Right lobe of liver (tissue), 6 donors: ENCODE data around the gene TPM4. TPM values are rescaled to one million over a fixed set of nuclear protein-coding genes. Genes with fewer than 3 reads are reported as not detected.

ENCODE experiments used
- ATAC-seq, 4 donors: fragments of 200-7000 bp; cut with Tn5 transposase; one replicate each; pipeline ENCODE4 v1.9.1; 2020; ENCODE audit warnings: mild to moderate bottlenecking in 4 of 4, moderate library complexity in 4 of 4
- DNase-seq, 3 donors: peaks; one replicate each; pipeline ENCODE4 v3.0.0-alpha.2; 2020
- H3K27ac ChIP-seq, 3 donors: fragments of 200-600 bp; one replicate each; pipeline ENCODE4 v1.8.0; 2022
- H3K27me3 ChIP-seq, 2 donors: fragments of 200-600 bp; one replicate each; pipeline ENCODE4 v1.8.0; 2022
- H3K36me3 ChIP-seq, 4 donors: fragments of 200-600 bp; sonication (generic) in 1 of 4; one replicate each; pipeline versions ENCODE4 v1.5.1 to v1.8.0; 2017 to 2022; ENCODE audit warnings: control low read depth in 1 of 4
- H3K4me1 ChIP-seq, 4 donors: fragments of 200-600 bp; sonication (generic) in 1 of 4; one replicate each; pipeline versions ENCODE4 v1.5.1 to v1.8.0; 2017 to 2022; ENCODE audit warnings: control low read depth in 1 of 4
- H3K4me3 ChIP-seq, 3 donors: fragments of 200-600 bp; one replicate each; pipeline ENCODE4 v1.8.0; 2022
- H3K9me3 ChIP-seq, 4 donors: fragments of 200-600 bp; sonication (generic) in 1 of 4; one replicate each; pipeline versions ENCODE4 v1.5.1 to v1.8.0; 2017 to 2022; ENCODE audit warnings: control low read depth in 1 of 4
- CTCF ChIP-seq, 4 donors: fragments of 200-600 bp in 3 of 4; fragments of 450-650 bp in 1 of 4; IDR thresholded peaks; one replicate each; pipeline versions ENCODE4 v1.5.1 to v1.8.0; 2016 to 2022; ENCODE audit warnings: antibody characterized with exemption in 4 of 4, mild to moderate bottlenecking in 2 of 4
- POLR2A ChIP-seq: fragments of 450-650 bp; IDR thresholded peaks from one replicate; pipeline ENCODE4 v1.6.1; 2017; ENCODE audit warnings: antibody characterized with exemption, mild to moderate bottlenecking
- WGBS: methylation state at CpG from one replicate; pipeline ENCODE4 v1.1.6; 2018; ENCODE audit warnings: low coverage, low lambda C conversion rate; ENCODE audit not compliant: insufficient coverage; ENCODE audit errors: missing lambda C conversion rate; 5-methylcytosine and 5-hydroxymethylcytosine counted together
- intact Hi-C, 2 donors: fragments of 100-400 bp; cut with DNase I; formaldehyde crosslinking; loops; one replicate each; pipeline versions ENCODE4 v1.11.2 to v1.14.1; 2022
- total RNA-seq, 6 experiments: library from RNA; depleted of rRNA in 2 of 6; stranded (reverse); fragments of >200 nt in 2 of 6; fragmentation: NEBNext Ultra II Directional in 3 of 6; extraction: Animal tissue kit (Norgen Biotek cat#: 25700) in 3 of 6; gene quantifications; one replicate each; pipeline versions ENCODE4 v1.1.0 to v1.2.4, GENCODE V29; 2016 to 2023
- donor health status: DM: no; HTN: yes; CAD: no.
- donor health status: DM: no; HTN: no; CAD: no.
- donor health status: DM: no; HTN: no; CAD: no.
- donor health status: DM: no; HTN: yes; CAD: no.
- donor health status: DM: no; HTN: yes; CAD: no.

TPM4 gene
- total RNA-seq, 6 experiments from 2014 or later: 13.7 to 90.2 (median 45.6) TPM

- no peaks in the 10 kb centered on the region for H3K36me3 ChIP-seq
- no CpG with 5 or more reads among the region's 18 CpGs for whole genome bisulfite sequencing
- no peak overlapping the region for H3K4me3 ChIP-seq
- no peaks in the 10 kb centered on the region for H3K27me3 ChIP-seq
- H3K27ac ChIP-seq: no peak overlapping the region
- H3K9me3 ChIP-seq: no peaks in the 10 kb centered on the region
- ATAC-seq (no peak), DNase-seq (no peak)
- intact Hi-C loops: loop anchor here in 1 of 2 donors (10.0 kb wide), 1 partner anchor 136 kb away; the partner anchor contains the start of gene CIB3
- TF ChIP-seq CTCF (IDR thresholded peaks at IDR 0.05) (no peak), POLR2A (no peak)
- peaks cover 0 to 7% (median 0%) of the 10 kb centered on the region in 4 donors for H3K4me1 ChIP-seq
Observed at GRCh38 chr19:16039081-16039480, 37.2 kb upstream of the TPM4 start.

- ATAC-seq (no peak), DNase-seq (no peak)
- H3K36me3 ChIP-seq: no peaks in the 10 kb centered on the region
- H3K9me3 ChIP-seq: no peaks in the 10 kb centered on the region
- no CpG with 5 or more reads among the region's 5 CpGs for WGBS
- no peak overlapping the region for H3K4me3 ChIP-seq
- peaks cover 0 to 7% (median 0%) of the 10 kb centered on the region in 4 donors for H3K4me1 ChIP-seq
- TF ChIP-seq POLR2A (no peak), CTCF (IDR thresholded peaks at IDR 0.05) (no peak)
- intact Hi-C loops: loop anchor here in 1 of 2 donors (10.0 kb wide), 1 partner anchor 135 kb away; the partner anchor contains the start of gene CIB3
- no peaks in the 10 kb centered on the region for H3K27me3 ChIP-seq
- H3K27ac ChIP-seq: no peak overlapping the region
Observed at GRCh38 chr19:16039545-16039944, 36.8 kb upstream of the TPM4 start.

GRCh38 chr19:16040642-16041041, 35.7 kb upstream of the TPM4 start:
- no peak for TF ChIP-seq POLR2A
- no peak for TF ChIP-seq CTCF (IDR thresholded peaks at IDR 0.05)
- whole genome bisulfite sequencing: 33% methylated on average over 6 of the region's 6 CpGs
- H3K36me3 ChIP-seq: no peaks in the 10 kb centered on the region
- H3K4me1 ChIP-seq: peaks cover 0 to 15% (median 3%) of the 10 kb centered on the region in 4 donors
- H3K27me3 ChIP-seq: no peaks in the 10 kb centered on the region
- H3K27ac ChIP-seq: no peak overlapping the region
- DNase-seq (no peak), ATAC-seq (peak in 1 of 4 donors; percentile 43)
- H3K9me3 ChIP-seq: no peaks in the 10 kb centered on the region
- no peak overlapping the region for H3K4me3 ChIP-seq
- intact Hi-C loops: loop anchor here in 1 of 2 donors (5.0 kb wide), 1 partner anchor 142 kb away; no protein-coding TSS in a partner anchor

DNA sequence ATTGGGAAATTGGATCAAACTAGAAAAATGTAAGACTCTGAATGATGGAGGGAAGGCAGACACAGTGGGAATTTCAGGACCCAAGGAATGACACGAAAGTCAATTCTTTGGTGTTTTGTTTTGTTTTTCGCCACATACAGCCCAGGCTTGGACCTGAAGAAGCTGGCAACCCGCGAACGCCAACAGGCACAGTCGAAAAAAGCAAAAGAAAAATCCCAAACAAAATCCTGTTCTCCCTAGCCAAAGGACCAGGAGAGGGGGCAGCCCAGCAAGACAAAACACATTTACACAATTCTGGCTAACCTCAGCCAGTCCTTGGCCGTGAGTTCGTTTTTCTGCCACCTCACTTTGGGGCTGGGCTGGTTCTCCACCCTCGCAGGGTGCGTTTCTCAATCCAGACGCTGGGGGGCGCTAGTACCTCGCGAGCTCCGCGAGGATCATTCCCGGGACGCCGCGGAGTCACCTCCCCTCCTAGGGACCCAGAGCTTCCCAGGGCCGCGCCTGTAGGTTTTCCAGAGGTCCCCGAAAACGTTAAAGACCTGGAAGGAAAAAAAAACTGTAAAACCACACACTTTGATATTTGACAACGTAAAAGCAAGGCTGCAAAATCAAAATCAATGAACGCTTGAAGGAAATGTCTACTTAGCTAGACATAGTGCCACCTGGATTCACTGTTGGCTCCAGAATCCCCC, 34.9 kb upstream of the TPM4 start:
- H3K4me3 ChIP-seq: no peak overlapping the region
- TF ChIP-seq POLR2A: no peak
- peak; percentile 95 to 99 (median 98) for TF ChIP-seq CTCF (IDR thresholded peaks at IDR 0.05)
- DNase-seq (peak; percentile 86 to 88 (median 87)), ATAC-seq (peak; percentile 91 to 98 (median 95))
- peaks cover 0 to 18% (median 5%) of the 10 kb centered on the region in 4 donors for H3K4me1 ChIP-seq
- H3K36me3 ChIP-seq: no peaks in the 10 kb centered on the region
- intact Hi-C loops: loop anchor here in 1 of 2 donors (5.0 kb wide), 1 partner anchor 141 kb away; no protein-coding TSS in a partner anchor
- H3K9me3 ChIP-seq: no peaks in the 10 kb centered on the region
- WGBS: 8% methylated on average over 21 of the region's 26 CpGs
- H3K27ac ChIP-seq: no peak overlapping the region
- no peaks in the 10 kb centered on the region for H3K27me3 ChIP-seq
